Fibroblast of the aortic adventitia (primary cell): ENCODE measurements around the gene MCC. TPM values are rescaled to one million over a fixed set of nuclear protein-coding genes. Genes with fewer than 3 reads are reported as not detected.

Source experiments
- DNase-seq: peaks from one replicate; pipeline ENCODE4 v3.0.0-alpha.2; 2010; ENCODE audit warnings: low read depth
- H3K4me3 ChIP-seq: 2 replicates; pipeline ENCODE4 v1.5.1; 2011; ENCODE audit warnings: low read depth, mild to moderate bottlenecking, control low read depth, low read length, moderate library complexity
- CTCF ChIP-seq: IDR thresholded peaks from 2 replicates; pipeline ENCODE4 v1.5.1; 2011; ENCODE audit warnings: mild to moderate bottlenecking, low read length, control low read depth, inconsistent platforms; ENCODE audit not compliant: insufficient read depth
- total RNA-seq: library from RNA; depleted of rRNA; stranded (reverse); fragments of >200 nt; gene quantifications from 2 replicates; pipeline ENCODE4 v1.2.3, GENCODE V29; 2012; ENCODE audit warnings: low replicate concordance

MCC gene
- total RNA-seq, 1 donor: 62.4 TPM

- DNase-seq: no peak
- TF ChIP-seq CTCF: no peak
- H3K4me3 ChIP-seq: no peak overlapping the region
Observed at GRCh38 chr5:113186061-113186460, 302.2 kb downstream of the MCC start.

GRCh38 chr5:113183694-113184093 lies 304.6 kb downstream of the MCC start:
- no peak for TF ChIP-seq CTCF
- no peak for DNase-seq
- H3K4me3 ChIP-seq: no peak overlapping the region

- no peak overlapping the region for H3K4me3 ChIP-seq
- DNase-seq: no peak
- TF ChIP-seq CTCF: no peak
Observed at GRCh38 chr5:113182658-113183344, 305.5 kb downstream of the MCC start.

GRCh38 chr5:113181853-113182490 lies 306.3 kb downstream of the MCC start:
- TF ChIP-seq CTCF: no peak
- no peak overlapping the region for H3K4me3 ChIP-seq
- no peak for DNase-seq

GRCh38 chr5:113181409-113181808 lies 306.8 kb downstream of the MCC start:
- no peak for DNase-seq
- no peak for TF ChIP-seq CTCF
- H3K4me3 ChIP-seq: no peak overlapping the region

- TF ChIP-seq CTCF: no peak
- DNase-seq: no peak
- no peak overlapping the region for H3K4me3 ChIP-seq
Observed at GRCh38 chr5:113179156-113179555, 309.1 kb downstream of the MCC start.
